Measurements from ENCODE around the gene UGT1A8.

DNA sequence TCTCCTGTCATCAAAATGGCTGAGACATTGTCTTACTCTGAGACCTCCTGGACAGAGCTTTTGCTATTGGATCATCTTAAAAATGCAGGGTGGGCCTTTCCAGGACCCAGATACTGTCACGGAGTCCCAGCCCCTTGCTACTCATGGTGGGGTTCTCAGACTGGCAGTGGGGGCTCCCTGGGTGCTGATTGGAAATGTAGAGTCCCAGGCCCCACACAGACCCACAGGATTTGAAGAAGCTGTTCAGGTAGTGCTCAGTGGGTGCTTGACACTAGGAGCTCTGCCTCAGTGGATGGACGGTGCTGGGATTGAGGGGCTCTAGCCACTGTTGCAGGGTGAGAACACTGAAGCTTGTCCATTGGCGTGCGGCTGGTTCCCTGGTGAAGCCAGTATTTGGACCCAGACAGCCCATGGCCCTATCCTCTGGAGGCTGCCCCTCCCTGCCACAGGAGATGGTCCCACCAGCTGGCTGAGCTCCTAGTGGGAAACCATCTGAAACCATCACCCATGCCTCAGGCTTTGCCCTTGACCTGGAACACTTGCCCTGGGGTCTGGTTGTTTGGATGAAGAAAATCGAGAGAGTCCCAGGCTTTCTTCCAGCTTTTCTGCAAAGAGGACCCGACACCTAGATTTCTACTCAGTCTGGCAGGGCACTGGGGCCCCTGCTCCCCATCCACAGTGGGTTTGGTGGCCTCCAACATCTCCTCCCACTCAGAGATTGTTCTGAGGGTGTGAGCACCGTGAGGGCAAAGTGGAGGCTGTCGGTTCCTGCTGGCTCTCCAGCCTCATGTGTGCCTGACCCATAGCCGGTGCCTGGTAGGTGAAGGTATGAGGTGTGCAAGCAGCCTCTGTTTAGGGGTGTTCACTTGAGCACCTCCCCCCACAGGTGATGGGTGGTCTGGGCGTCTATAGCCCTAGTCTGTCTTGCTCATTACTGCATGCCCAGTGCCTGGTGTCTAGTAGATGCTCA, 190.8 kb downstream of the UGT1A8 start:
- TF ChIP-seq CEBPB (IDR thresholded peaks at IDR 0.05; ENCODE audit: low read depth) (no peak), POLR2A (IDR thresholded peaks at IDR 0.05; ENCODE audit: borderline replicate concordance, extremely low read depth, insufficient read depth, insufficient read length) (no peak), EZH2phosphoT487 (IDR thresholded peaks at IDR 0.05; ENCODE audit: borderline replicate concordance) (no peak), POLR2AphosphoS5 (IDR thresholded peaks at IDR 0.05; ENCODE audit: low read depth, low read length) (no peak), YY1 (IDR thresholded peaks at IDR 0.05; ENCODE audit: extremely low read depth, insufficient replicate concordance, low read depth, low read length) (no peak), TCF7L2 (IDR thresholded peaks at IDR 0.05; ENCODE audit: borderline replicate concordance, extremely low read depth, insufficient read depth, insufficient read length) (no peak), ZFX (IDR thresholded peaks at IDR 0.05) (no peak), ELF1 (IDR thresholded peaks at IDR 0.05; ENCODE audit: borderline replicate concordance, low read depth) (no peak)
- TF ChIP-seq, protein P1, sequence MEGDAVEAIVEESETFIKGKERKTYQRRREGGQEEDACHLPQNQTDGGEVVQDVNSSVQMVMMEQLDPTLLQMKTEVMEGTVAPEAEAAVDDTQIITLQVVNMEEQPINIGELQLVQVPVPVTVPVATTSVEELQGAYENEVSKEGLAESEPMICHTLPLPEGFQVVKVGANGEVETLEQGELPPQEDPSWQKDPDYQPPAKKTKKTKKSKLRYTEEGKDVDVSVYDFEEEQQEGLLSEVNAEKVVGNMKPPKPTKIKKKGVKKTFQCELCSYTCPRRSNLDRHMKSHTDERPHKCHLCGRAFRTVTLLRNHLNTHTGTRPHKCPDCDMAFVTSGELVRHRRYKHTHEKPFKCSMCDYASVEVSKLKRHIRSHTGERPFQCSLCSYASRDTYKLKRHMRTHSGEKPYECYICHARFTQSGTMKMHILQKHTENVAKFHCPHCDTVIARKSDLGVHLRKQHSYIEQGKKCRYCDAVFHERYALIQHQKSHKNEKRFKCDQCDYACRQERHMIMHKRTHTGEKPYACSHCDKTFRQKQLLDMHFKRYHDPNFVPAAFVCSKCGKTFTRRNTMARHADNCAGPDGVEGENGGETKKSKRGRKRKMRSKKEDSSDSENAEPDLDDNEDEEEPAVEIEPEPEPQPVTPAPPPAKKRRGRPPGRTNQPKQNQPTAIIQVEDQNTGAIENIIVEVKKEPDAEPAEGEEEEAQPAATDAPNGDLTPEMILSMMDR (IDR thresholded peaks at IDR 0.05 in 2 of 3, conservative IDR thresholded peaks at IDR 0.05 in 1 of 3; ENCODE audit: borderline replicate concordance in 1 of 3, insufficient read depth in 1 of 3, low read depth in 2 of 3, low read length in 2 of 3) = no peak
- TF ChIP-seq, protein P2, sequence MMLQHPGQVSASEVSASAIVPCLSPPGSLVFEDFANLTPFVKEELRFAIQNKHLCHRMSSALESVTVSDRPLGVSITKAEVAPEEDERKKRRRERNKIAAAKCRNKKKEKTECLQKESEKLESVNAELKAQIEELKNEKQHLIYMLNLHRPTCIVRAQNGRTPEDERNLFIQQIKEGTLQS (IDR thresholded peaks at IDR 0.05) = no peak
- TF ChIP-seq, protein P3, sequence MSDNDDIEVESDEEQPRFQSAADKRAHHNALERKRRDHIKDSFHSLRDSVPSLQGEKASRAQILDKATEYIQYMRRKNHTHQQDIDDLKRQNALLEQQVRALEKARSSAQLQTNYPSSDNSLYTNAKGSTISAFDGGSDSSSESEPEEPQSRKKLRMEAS (IDR thresholded peaks at IDR 0.05) = no peak
